ENCODE measurements around the gene B9D1. TPM values are rescaled to one million over a fixed set of nuclear protein-coding genes. Genes with fewer than 3 reads are reported as not detected.

Gene B9D1
- total and polyA plus RNA-seq, 2 donors from 2014 or later, result 32.1 to 67.5 TPM

DNA sequence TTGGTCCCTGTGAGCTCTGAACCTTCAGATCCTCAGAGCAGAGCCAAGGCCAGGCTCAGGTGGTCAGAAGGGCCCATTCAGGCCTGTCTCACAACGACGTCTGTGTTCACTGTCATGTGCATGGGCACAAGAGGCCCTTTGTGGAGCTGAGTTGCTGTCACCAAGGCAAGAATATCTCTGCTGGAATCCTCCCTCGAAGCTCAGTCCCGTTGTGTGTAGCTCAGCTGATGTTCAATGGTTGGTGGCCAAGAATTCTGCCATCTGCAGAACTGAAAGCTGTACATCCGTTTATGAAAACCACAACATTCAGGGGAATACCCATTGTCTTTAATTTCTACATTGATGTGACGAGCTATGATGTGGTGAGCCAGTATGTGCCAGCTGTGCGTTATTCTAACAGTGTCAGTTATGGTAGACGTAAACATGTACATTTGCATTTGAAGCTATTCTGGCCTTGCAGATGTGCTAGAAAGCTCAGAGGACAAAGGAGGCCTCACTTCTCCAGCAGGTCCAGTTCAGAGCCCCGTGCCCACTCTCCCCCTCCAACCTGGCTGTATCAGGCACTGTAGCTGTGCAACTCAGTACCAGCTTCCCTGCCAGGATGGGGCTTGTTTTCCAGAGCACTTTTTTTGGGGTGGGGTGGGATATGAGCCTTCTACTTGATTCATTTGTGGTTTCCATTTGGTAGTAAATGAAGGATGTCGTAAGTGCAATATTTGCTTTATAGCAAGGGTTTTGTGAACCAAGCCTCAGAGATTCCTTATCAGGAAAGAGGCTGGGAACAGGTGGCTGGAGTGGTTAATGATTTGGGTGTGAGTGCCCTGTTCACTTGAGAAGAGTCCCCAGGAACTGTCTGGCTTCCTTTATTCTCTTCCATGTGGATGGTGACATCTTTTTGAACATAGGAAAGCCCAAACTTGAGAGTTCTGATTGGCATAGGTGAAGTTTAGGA is 56.1 kb downstream of the B9D1 start:
- FAIRE-seq (no peak), DNase-seq (no peak)
- peaks cover 0 to 22% (median 9%) of the 10 kb centered on the region in 3 donors for H3K4me1 ChIP-seq (ENCODE audit: control insufficient read depth in 2 of 3, insufficient read depth in 2 of 3, low read depth in 1 of 3, low read length in 3 of 3)
- no peak overlapping the region for H3K4me3 ChIP-seq (ENCODE audit: low read length in 3 of 3)
- no peaks in the 10 kb centered on the region for H3K27me3 ChIP-seq (ENCODE audit: control insufficient read depth, insufficient read depth, low read length)
- no peaks in the 10 kb centered on the region for H3K36me3 ChIP-seq (ENCODE audit: control insufficient read depth in 2 of 3, insufficient read depth in 3 of 3, low read length in 3 of 3)
- H3K9ac ChIP-seq (ENCODE audit: low read length in 3 of 3), result no peak overlapping the region
- no peak for TF ChIP-seq CTCF (IDR thresholded peaks at IDR 0.05; ENCODE audit: borderline replicate concordance, extremely low read depth, insufficient read depth)
- H3K9me3 ChIP-seq (ENCODE audit: control insufficient read depth in 2 of 3, insufficient read depth in 1 of 3, low read length in 3 of 3), result no peaks in the 10 kb centered on the region
- no peak overlapping the region for H3K27ac ChIP-seq (ENCODE audit: low read depth in 2 of 2, low read length in 2 of 2)
- intact Hi-C loops (cut with DNase I), result no loop called here

DNA sequence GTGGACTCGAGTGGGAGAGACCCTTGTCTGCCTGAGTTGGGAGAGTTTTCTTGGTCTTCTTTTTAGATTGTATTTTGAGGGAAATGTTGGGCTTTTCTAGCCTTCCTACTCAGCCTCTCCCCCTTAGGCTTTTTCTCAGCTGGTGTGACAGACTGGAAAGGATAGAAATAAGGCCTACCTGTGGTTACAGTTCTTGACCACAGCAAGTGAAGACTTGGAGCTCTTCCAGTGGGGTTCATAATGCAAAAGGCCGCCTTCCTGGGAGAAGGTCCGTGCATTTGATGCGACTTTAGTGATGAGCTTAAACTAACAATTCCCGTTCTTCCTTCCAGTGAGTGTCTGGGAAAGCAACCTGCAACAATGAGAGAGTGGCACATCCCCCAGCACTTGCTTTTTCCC is 56.8 kb downstream of the B9D1 start:
- H3K27ac ChIP-seq (ENCODE audit: low read depth in 2 of 2, low read length in 2 of 2), result no peak overlapping the region
- no peaks in the 10 kb centered on the region for H3K27me3 ChIP-seq (ENCODE audit: control insufficient read depth, insufficient read depth, low read length)
- H3K9me3 ChIP-seq (ENCODE audit: control insufficient read depth in 2 of 3, insufficient read depth in 1 of 3, low read length in 3 of 3), result no peaks in the 10 kb centered on the region
- peaks cover 0 to 22% (median 9%) of the 10 kb centered on the region in 3 donors for H3K4me1 ChIP-seq (ENCODE audit: control insufficient read depth in 2 of 3, insufficient read depth in 2 of 3, low read depth in 1 of 3, low read length in 3 of 3)
- H3K4me3 ChIP-seq (ENCODE audit: low read length in 3 of 3), result no peak overlapping the region
- intact Hi-C loops (cut with DNase I), result no loop called here
- no peak for TF ChIP-seq CTCF (IDR thresholded peaks at IDR 0.05; ENCODE audit: borderline replicate concordance, extremely low read depth, insufficient read depth)
- H3K36me3 ChIP-seq (ENCODE audit: control insufficient read depth in 2 of 3, insufficient read depth in 3 of 3, low read length in 3 of 3), result no peaks in the 10 kb centered on the region
- H3K9ac ChIP-seq (ENCODE audit: low read length in 3 of 3), result no peak overlapping the region
- FAIRE-seq (no peak), DNase-seq (no peak)

DNA sequence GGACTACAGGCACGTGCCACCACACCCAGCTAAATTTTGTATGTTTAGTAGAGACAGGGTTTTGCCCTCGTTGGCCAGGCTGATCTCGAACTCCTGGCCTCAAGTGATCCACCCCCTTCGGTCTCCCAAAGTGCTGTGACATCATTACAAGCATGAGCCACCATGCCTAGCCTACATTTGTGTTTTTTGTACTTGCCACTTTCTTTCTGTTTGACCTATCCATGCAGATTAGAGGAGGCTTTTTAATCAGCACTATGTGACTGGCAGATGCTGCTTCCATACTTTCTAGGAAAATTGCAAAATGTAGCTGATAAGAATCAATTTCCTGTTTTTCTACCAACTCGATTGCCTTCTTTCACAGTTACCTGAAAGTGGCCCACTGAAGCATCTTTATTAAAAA is 57.3 kb downstream of the B9D1 start:
- Histone ChIP-seq H3K27ac (ENCODE audit: low read depth in 2 of 2, low read length in 2 of 2) (no peak overlapping the region), H3K9me3 (ENCODE audit: control insufficient read depth in 2 of 3, insufficient read depth in 1 of 3, low read length in 3 of 3) (no peaks in the 10 kb centered on the region), H3K4me3 (ENCODE audit: low read length in 3 of 3) (no peak overlapping the region), H3K9ac (ENCODE audit: low read length in 3 of 3) (no peak overlapping the region), H3K27me3 (ENCODE audit: control insufficient read depth, insufficient read depth, low read length) (no peaks in the 10 kb centered on the region), H3K4me1 (ENCODE audit: control insufficient read depth in 2 of 3, insufficient read depth in 2 of 3, low read depth in 1 of 3, low read length in 3 of 3) (peaks cover 0 to 22% (median 9%) of the 10 kb centered on the region in 3 donors), H3K36me3 (ENCODE audit: control insufficient read depth in 2 of 3, insufficient read depth in 3 of 3, low read length in 3 of 3) (no peaks in the 10 kb centered on the region)
- intact Hi-C loops (cut with DNase I), result no loop called here
- no peak for DNase-seq
- TF ChIP-seq CTCF (IDR thresholded peaks at IDR 0.05; ENCODE audit: borderline replicate concordance, extremely low read depth, insufficient read depth), result no peak
- FAIRE-seq, result no peak
